Ovary (tissue), 3 donors: Measurements from ENCODE around the gene VPS11.

Source experiments
- EP300 ChIP-seq: sonication (generic); formaldehyde crosslinking; IDR thresholded peaks from one replicate; pipeline ENCODE4 v1.6.1; 2017; ENCODE audit warnings: antibody characterized with exemption
- TF ChIP-seq, protein P1 (sequence below), 3 donors: fragments of 450-650 bp in 2 of 3; fragments of 200-600 bp in 1 of 3; IDR thresholded peaks; one replicate each; pipeline versions ENCODE4 v1.5.1 to v1.8.0; 2016 to 2022; ENCODE audit warnings: antibody characterized with exemption in 3 of 3, mild to moderate bottlenecking in 1 of 3
- donor health status: DM: no; HTN: no; CAD: no.

DNA sequence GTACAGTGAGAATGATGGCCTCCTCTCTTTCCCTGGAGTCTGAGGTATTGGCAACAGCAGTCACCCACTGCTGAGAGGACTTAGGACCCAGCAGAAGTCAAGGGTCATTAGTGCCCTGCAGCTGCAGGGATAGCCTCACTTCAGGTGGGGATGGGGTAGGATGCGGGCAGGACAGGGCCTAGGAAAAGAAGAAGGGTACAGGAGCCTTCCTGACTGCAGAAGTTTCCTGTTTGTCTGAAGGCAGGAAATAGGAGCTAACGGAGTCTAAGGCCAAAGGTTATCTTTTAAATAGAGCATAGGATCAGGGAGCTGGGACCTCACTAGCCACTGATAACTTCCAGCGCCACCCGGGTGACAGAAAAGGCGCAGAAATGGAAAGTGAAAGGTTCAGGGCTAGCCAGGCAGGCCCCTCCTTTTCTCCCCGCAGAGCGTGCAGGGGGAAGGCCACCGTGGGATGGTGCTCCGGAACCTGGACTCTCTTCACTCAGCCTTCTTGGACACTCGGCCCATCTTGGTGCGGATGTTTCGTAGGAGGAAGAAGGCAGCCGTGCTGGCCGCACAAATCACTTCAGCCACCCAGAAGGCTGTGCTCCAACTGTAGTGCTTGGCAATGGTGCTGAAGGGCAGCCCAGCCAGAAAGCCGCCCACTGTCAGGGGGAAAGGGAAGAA lies 43.1 kb upstream of the VPS11 start:
- no peak for TF ChIP-seq EP300
- TF ChIP-seq, protein P1, sequence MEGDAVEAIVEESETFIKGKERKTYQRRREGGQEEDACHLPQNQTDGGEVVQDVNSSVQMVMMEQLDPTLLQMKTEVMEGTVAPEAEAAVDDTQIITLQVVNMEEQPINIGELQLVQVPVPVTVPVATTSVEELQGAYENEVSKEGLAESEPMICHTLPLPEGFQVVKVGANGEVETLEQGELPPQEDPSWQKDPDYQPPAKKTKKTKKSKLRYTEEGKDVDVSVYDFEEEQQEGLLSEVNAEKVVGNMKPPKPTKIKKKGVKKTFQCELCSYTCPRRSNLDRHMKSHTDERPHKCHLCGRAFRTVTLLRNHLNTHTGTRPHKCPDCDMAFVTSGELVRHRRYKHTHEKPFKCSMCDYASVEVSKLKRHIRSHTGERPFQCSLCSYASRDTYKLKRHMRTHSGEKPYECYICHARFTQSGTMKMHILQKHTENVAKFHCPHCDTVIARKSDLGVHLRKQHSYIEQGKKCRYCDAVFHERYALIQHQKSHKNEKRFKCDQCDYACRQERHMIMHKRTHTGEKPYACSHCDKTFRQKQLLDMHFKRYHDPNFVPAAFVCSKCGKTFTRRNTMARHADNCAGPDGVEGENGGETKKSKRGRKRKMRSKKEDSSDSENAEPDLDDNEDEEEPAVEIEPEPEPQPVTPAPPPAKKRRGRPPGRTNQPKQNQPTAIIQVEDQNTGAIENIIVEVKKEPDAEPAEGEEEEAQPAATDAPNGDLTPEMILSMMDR (IDR thresholded peaks at IDR 0.05), result no peak
